Ishikawa (cell line): ENCODE results near the gene ARHGEF1.
A peak's percentile ranks its signal among the peaks of the same experiment; 100 is the strongest.

Experiments used
- CEBPB ChIP-seq: IDR thresholded peaks from 2 replicates; pipeline ENCODE4 v1.6.1; 2012
- CREB1 ChIP-seq: IDR thresholded peaks from 2 replicates; pipeline ENCODE4 v1.6.1; 2012; ENCODE audit warnings: low read depth
- EGR1 ChIP-seq: IDR thresholded peaks from 2 replicates; pipeline ENCODE4 v1.6.1; 2012
- EP300 ChIP-seq: IDR thresholded peaks from 2 replicates; pipeline ENCODE4 v1.6.1; 2012; ENCODE audit warnings: borderline replicate concordance
- FOXM1 ChIP-seq: IDR thresholded peaks from 2 replicates; pipeline ENCODE4 v1.6.1; 2012; ENCODE audit warnings: low read depth, borderline replicate concordance
- MAX ChIP-seq: IDR thresholded peaks from 2 replicates; pipeline ENCODE4 v1.6.1; 2012
- NFIC ChIP-seq: IDR thresholded peaks from 2 replicates; pipeline ENCODE4 v1.6.1; 2012
- RAD21 ChIP-seq: IDR thresholded peaks from 2 replicates; pipeline ENCODE4 v1.6.1; 2012; ENCODE audit warnings: low read depth
- REST ChIP-seq: IDR thresholded peaks from 2 replicates; pipeline ENCODE4 v1.6.1; 2012; ENCODE audit warnings: low read depth, mild to moderate bottlenecking
- TAF1 ChIP-seq: IDR thresholded peaks from 2 replicates; pipeline ENCODE4 v1.6.1; 2012; ENCODE audit warnings: low read depth, mild to moderate bottlenecking
- TCF12 ChIP-seq: IDR thresholded peaks from 2 replicates; pipeline ENCODE4 v1.6.1; 2012; ENCODE audit warnings: low read depth
- TEAD4 ChIP-seq: IDR thresholded peaks from 2 replicates; pipeline ENCODE4 v1.6.1; 2012
- USF1 ChIP-seq: IDR thresholded peaks from 2 replicates; pipeline ENCODE4 v1.6.1; 2012
- YY1 ChIP-seq: IDR thresholded peaks from 2 replicates; pipeline ENCODE4 v1.6.1; 2012; ENCODE audit warnings: low read depth
- ZBTB7A ChIP-seq: IDR thresholded peaks from 2 replicates; pipeline ENCODE4 v1.6.1; 2012; ENCODE audit warnings: low read depth

ARHGEF1 gene

GRCh38 chr19:41844601-41845000, 38.4 kb upstream of the ARHGEF1 start, which contains the start of gene LYPD4:
Gene LYPD4 (minus strand): TSS chr19:41844683. CDS start chr19:41839285, 5,398 bp downstream.
- TF ChIP-seq MAX = peak; percentile 50; the same call in 1 of the 2 replicates
- no peak for TF ChIP-seq CEBPB
- TF ChIP-seq ZBTB7A = no peak
- TF ChIP-seq TCF12 = no peak
- TF ChIP-seq USF1 = no peak
- TF ChIP-seq REST = no peak

- TF ChIP-seq FOXM1 (no peak), TAF1 (no peak), EP300 (no peak)
These were observed 38.2 kb upstream of the ARHGEF1 start, which contains the start of gene DMRTC2 for GRCh38 chr19:41845001-41845050. Gene DMRTC2 (plus strand): TSS chr19:41845042. CDS start chr19:41847429, 2,387 bp downstream.

GRCh38 chr19:41845051-41845590, 37.9 kb upstream of the ARHGEF1 start:
- no peak for TF ChIP-seq MAX
- TF ChIP-seq CREB1 = no peak
- TF ChIP-seq EGR1 = no peak
- TF ChIP-seq TCF12 = no peak

- TF ChIP-seq NFIC = no peak
- TF ChIP-seq TCF12 = no peak
- TF ChIP-seq CEBPB = no peak
- TF ChIP-seq TEAD4 = no peak
- TF ChIP-seq USF1 = no peak
- no peak for TF ChIP-seq TAF1
- no peak for TF ChIP-seq EP300
- TF ChIP-seq EGR1 = no peak
- no peak for TF ChIP-seq CREB1
- no peak for TF ChIP-seq REST
- TF ChIP-seq ZBTB7A = no peak
- TF ChIP-seq RAD21 = no peak
- no peak for TF ChIP-seq MAX
- no peak for TF ChIP-seq FOXM1
- TF ChIP-seq YY1 = no peak
These were observed 35.5 kb upstream of the ARHGEF1 start for GRCh38 chr19:41847351-41848105.

GRCh38 chr19:41848666-41849065, 34.3 kb upstream of the ARHGEF1 start:
- TF ChIP-seq TAF1 (no peak), TEAD4 (no peak), TCF12 (no peak), EGR1 (no peak), EP300 (no peak), ZBTB7A (no peak), REST (no peak), USF1 (no peak), RAD21 (no peak), YY1 (no peak), NFIC (no peak), FOXM1 (no peak)
